HG03196 (cell line): Measurements from ENCODE around the gene MT1H.

Source experiments
- ATAC-seq: cut with Tn5 transposase; IDR thresholded peaks from one replicate; pipeline ENCODE4 v1.9.1; 2021; ENCODE audit not compliant: unreplicated experiment

MT1H gene

GRCh38 chr16:56684256-56684925 lies 14.8 kb downstream of the MT1H start:
- no peak for ATAC-seq

- ATAC-seq: no peak
Observed at GRCh38 chr16:56684926-56685590, 15.4 kb downstream of the MT1H start.

- no peak for ATAC-seq
Observed at GRCh38 chr16:56686758-56687157, 17.1 kb downstream of the MT1H start.

GRCh38 chr16:56688762-56689161 lies 19.1 kb downstream of the MT1H start:
- no peak for ATAC-seq

GRCh38 chr16:56689171-56689570 lies 19.6 kb downstream of the MT1H start:
- ATAC-seq: no peak

- ATAC-seq: no peak
Observed at GRCh38 chr16:56690420-56691122, 21.0 kb downstream of the MT1H start.

GRCh38 chr16:56691885-56692284 lies 22.3 kb downstream of the MT1H start:
- no peak for ATAC-seq

GRCh38 chr16:56695246-56695645 lies 25.6 kb downstream of the MT1H start:
- ATAC-seq: no peak

- ATAC-seq: no peak
Observed at GRCh38 chr16:56697456-56698155, 28.0 kb downstream of the MT1H start.

GRCh38 chr16:56700195-56700594 lies 30.6 kb downstream of the MT1H start:
- ATAC-seq: no peak

- ATAC-seq: no peak
Observed at GRCh38 chr16:56700631-56701030, 31.0 kb downstream of the MT1H start.

- ATAC-seq: no peak
Observed at GRCh38 chr16:56701534-56701933, 31.9 kb downstream of the MT1H start.

- no peak for ATAC-seq
Observed at GRCh38 chr16:56702836-56703235, 33.2 kb downstream of the MT1H start.

GRCh38 chr16:56708525-56709442 lies 39.2 kb downstream of the MT1H start:
- no peak for ATAC-seq

GRCh38 chr16:56709443-56710040 lies 39.9 kb downstream of the MT1H start:
- no peak for ATAC-seq

- no peak for ATAC-seq
Observed at GRCh38 chr16:56710181-56710737, 40.6 kb downstream of the MT1H start.

- ATAC-seq: no peak
Observed at GRCh38 chr16:56711862-56712261, 42.2 kb downstream of the MT1H start.

GRCh38 chr16:56713794-56714193 lies 44.2 kb downstream of the MT1H start:
- ATAC-seq: no peak

GRCh38 chr16:56715126-56715525 lies 45.5 kb downstream of the MT1H start:
- ATAC-seq: no peak

GRCh38 chr16:56716761-56717160 lies 47.1 kb downstream of the MT1H start:
- no peak for ATAC-seq
